Vagina (tissue), 2 donors: ENCODE measurements around the gene SSNA1.

ENCODE experiments used
- CTCF ChIP-seq, 3 experiments: fragments of 450-650 bp in 2 of 3; fragments of 200-600 bp in 1 of 3; sonication (generic) in 1 of 3; IDR thresholded peaks; one replicate each; pipeline ENCODE4 v1.5.1; 2017 to 2019; ENCODE audit warnings: antibody characterized with exemption in 3 of 3, mild to moderate bottlenecking in 2 of 3, moderate library complexity in 2 of 3
- POLR2A ChIP-seq, 2 donors: fragments of 450-650 bp; IDR thresholded peaks; one replicate each; pipeline ENCODE4 v1.6.1; 2017; ENCODE audit warnings: antibody characterized with exemption in 2 of 2, mild to moderate bottlenecking in 2 of 2, moderate library complexity in 2 of 2
- POLR2AphosphoS5 ChIP-seq, 2 donors: sonication (generic); formaldehyde crosslinking; IDR thresholded peaks; one replicate each; pipeline ENCODE4 v1.9.0; 2017; ENCODE audit warnings: antibody characterized with exemption in 2 of 2, mild to moderate bottlenecking in 2 of 2, low read depth in 1 of 2; ENCODE audit not compliant: insufficient read depth in 1 of 2

DNA sequence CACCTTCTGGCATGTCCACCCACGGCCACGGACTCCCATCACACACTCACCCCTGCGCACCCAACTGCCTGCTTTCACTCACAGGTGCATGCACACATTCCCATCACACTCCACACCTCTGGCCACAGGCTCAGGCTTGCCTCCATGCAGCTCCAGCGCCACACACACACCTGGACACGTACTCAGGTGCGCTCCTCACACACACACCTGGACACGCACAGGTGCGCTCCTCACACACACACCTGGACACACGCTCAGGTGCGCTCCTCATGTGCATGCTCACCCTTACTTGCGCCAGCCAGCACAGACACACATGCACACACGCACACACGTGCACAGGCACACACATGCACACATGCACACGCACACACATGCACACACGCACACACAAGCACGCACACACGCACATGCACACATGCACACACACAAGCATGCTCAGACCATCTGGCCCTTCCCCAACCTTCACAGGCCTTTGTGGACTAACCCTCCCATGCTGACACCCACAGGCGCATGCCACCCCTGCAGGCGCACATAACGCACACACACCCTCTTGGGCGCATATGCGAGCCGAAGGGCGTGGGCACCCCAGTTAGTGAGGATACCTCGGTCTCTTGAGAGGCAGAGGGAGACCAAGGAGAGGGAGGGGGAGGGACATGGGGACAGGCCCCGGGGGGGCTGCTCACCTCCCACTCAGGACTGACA, 41.2 kb upstream of the SSNA1 start:
- TF ChIP-seq CTCF (IDR thresholded peaks at IDR 0.05): no peak
- no peak for TF ChIP-seq POLR2AphosphoS5 (IDR thresholded peaks at IDR 0.05; ENCODE audit: insufficient read depth in 1 of 2, low read depth in 1 of 2)
- TF ChIP-seq POLR2A (IDR thresholded peaks at IDR 0.05): no peak
